Breast epithelium (tissue), 4 donors: Measurements from ENCODE around the gene FIBCD1. TPM values are rescaled to one million over a fixed set of nuclear protein-coding genes. Genes with fewer than 3 reads are reported as not detected.

Source experiments
- DNase-seq, 2 donors: peaks; one replicate each; pipeline ENCODE4 v3.0.0-alpha.2; 2019; ENCODE audit warnings: low spot score in 2 of 2
- H3K27ac ChIP-seq, 2 donors: fragments of 200-600 bp; sonication (generic) in 1 of 2; one replicate each; pipeline ENCODE4 v1.5.1; 2016 to 2019; ENCODE audit warnings: mild to moderate bottlenecking in 1 of 2
- H3K27me3 ChIP-seq, 2 donors: fragments of 200-600 bp; sonication (generic) in 1 of 2; one replicate each; pipeline versions ENCODE4 v1.5.1 to v1.6.0; 2017 to 2019; ENCODE audit warnings: control low read depth in 1 of 2, mild to moderate bottlenecking in 1 of 2
- H3K36me3 ChIP-seq: fragments of 200-600 bp; one replicate; pipeline ENCODE4 v1.5.1; 2019
- H3K4me1 ChIP-seq, 2 donors: fragments of 200-600 bp; sonication (generic); one replicate each; pipeline ENCODE4 v1.5.1; 2016 to 2019; ENCODE audit warnings: control low read depth in 1 of 2
- H3K4me3 ChIP-seq, 3 donors: fragments of 200-600 bp; sonication (generic); 1 replicate in 2 of 3; 2 replicates in 1 of 3; pipeline ENCODE4 v1.5.1; 2016 to 2019; ENCODE audit warnings: mild to moderate bottlenecking in 3 of 3, moderate library complexity in 2 of 3
- H3K9me3 ChIP-seq, 2 donors: fragments of 200-600 bp; sonication (generic) in 1 of 2; one replicate each; pipeline ENCODE4 v1.5.1; 2016 to 2019; ENCODE audit warnings: control low read depth in 1 of 2
- CTCF ChIP-seq, 3 donors: fragments of 450-650 bp; IDR thresholded peaks; one replicate each; pipeline ENCODE4 v1.5.1; 2016 to 2017; ENCODE audit warnings: antibody characterized with exemption in 3 of 3, mild to moderate bottlenecking in 3 of 3, moderate library complexity in 3 of 3
- POLR2A ChIP-seq: fragments of 450-650 bp; IDR thresholded peaks from one replicate; pipeline ENCODE4 v1.6.1; 2016; ENCODE audit warnings: antibody characterized with exemption, mild to moderate bottlenecking, moderate library complexity
- POLR2AphosphoS5 ChIP-seq, 3 donors: sonication (generic); formaldehyde crosslinking; IDR thresholded peaks; one replicate each; pipeline ENCODE4 v1.6.1; 2017; ENCODE audit warnings: antibody characterized with exemption in 3 of 3
- intact Hi-C: fragments of 100-400 bp; cut with DNase I; formaldehyde crosslinking; loops from one replicate; pipeline ENCODE4 v1.15.1; 2023; ENCODE audit warnings: low total_unique reads
- total RNA-seq, 3 donors: library from RNA; depleted of rRNA; stranded (reverse); fragments of >200 nt; gene quantifications; one replicate each; pipeline ENCODE4 v1.1.0, GENCODE V29; 2016

The FIBCD1 gene
- total RNA-seq, 3 donors from 2014 or later, result 0.16 to 0.44 TPM; not detected in 1

GRCh38 chr9:130852801-130853200 lies 86.2 kb downstream of the FIBCD1 start:
- Histone ChIP-seq H3K27ac (no peak overlapping the region), H3K4me1 (peaks cover 2 to 8% of the 10 kb centered on the region in 2 donors)
- DNase-seq, result no peak

More at GRCh38 chr9:130852801-130853200, 86.2 kb downstream of the FIBCD1 start:
- intact Hi-C loops, result loop anchor here (10.0 kb wide), 1 partner anchor 88 kb away; no protein-coding TSS in a partner anchor
- Histone ChIP-seq H3K36me3 (peaks cover 9% of the 10 kb centered on the region), H3K27me3 (no peaks in the 10 kb centered on the region), H3K4me3 (no peak overlapping the region), H3K9me3 (no peaks in the 10 kb centered on the region)
- TF ChIP-seq POLR2A, result no peak
- TF ChIP-seq POLR2AphosphoS5 (IDR thresholded peaks at IDR 0.05), result no peak
- TF ChIP-seq CTCF (IDR thresholded peaks at IDR 0.05), result no peak

Other genes starting within 250 kb of the FIBCD1 start
- 10 to 100 TPM; 17.8 to 32.2 (median 30.2) TPM for gene EXOSC2, start 245.5 kb downstream of the FIBCD1 start, total RNA-seq
- 10 to 100 TPM; 43.6 to 72.8 (median 67.4) TPM for gene ABL1, start 104.0 kb downstream of the FIBCD1 start, total RNA-seq
- gene QRFP, start 42.4 kb downstream of the FIBCD1 start, total RNA-seq, result not detected
- gene LAMC3, start 69.9 kb upstream of the FIBCD1 start, total RNA-seq, result 1 to 10 TPM; 2.1 to 8.5 (median 7.8) TPM
- gene AIF1L, start 157.3 kb upstream of the FIBCD1 start, total RNA-seq, result 10 to 100 TPM; 12.5 to 33.8 (median 22.5) TPM
- 10 to 100 TPM; 37.4 to 47.5 (median 40.0) TPM for gene NUP214, start 186.3 kb upstream of the FIBCD1 start, total RNA-seq